Measurements from ENCODE around the gene MATCAP1. TPM values are rescaled to one million over a fixed set of nuclear protein-coding genes. Genes with fewer than 3 reads are reported as not detected.

Gene MATCAP1
- total RNA-seq, 4 donors from 2014 or later: 6.7 to 37.4 (median 19.2) TPM

- Histone ChIP-seq H3K9me3 (no peaks in the 10 kb centered on the region), H3K4me3 (no peak overlapping the region), H3K36me3 (peaks cover 0 to 59% of the 10 kb centered on the region in 2 donors), H3K27me3 (no peaks in the 10 kb centered on the region), H3K4me1 (peaks cover 0 to 32% (median 10%) of the 10 kb centered on the region in 3 donors), H3K27ac (no peak overlapping the region)
- 60 to 94% methylated on average over 1 to 3 of the region's 11 CpGs for WGBS, 2 donors (ENCODE audit: low coverage in 1 of 2)
- TF ChIP-seq POLR2A (IDR thresholded peaks at IDR 0.05): no peak
- no peak for TF ChIP-seq POLR2AphosphoS5 (IDR thresholded peaks at IDR 0.05)
- TF ChIP-seq EP300 (IDR thresholded peaks at IDR 0.05): no peak
- no peak for TF ChIP-seq CTCF (IDR thresholded peaks at IDR 0.05)
- no peak for ATAC-seq
These were observed 35.0 kb downstream of the MATCAP1 start for GRCh38 chr16:67148656-67149275.

DNA sequence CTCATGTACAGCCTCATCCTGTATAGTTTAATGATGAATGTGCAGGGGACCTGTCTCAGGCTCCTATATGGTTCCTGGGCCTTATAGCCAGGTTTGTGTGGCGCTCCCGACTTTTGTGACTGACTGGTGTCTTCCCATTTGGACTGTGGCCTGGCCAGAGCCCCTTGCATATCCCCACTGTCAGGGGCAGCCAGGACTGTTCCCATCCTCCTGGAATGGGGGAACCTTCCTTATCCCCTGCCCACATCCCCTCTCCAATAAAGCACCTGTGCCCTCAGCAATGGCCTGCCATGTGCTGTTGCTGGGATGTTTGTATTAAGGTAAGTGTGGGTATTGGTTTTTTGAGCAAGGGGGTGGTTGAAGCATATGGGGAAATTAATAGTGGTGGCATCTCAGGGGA, 35.5 kb downstream of the MATCAP1 start:
- no peak overlapping the region for H3K27ac ChIP-seq
- H3K27me3 ChIP-seq: no peaks in the 10 kb centered on the region
- peaks cover 0 to 64% of the 10 kb centered on the region in 2 donors for H3K36me3 ChIP-seq
- no peak overlapping the region for H3K4me3 ChIP-seq
- no peak for ATAC-seq
- peaks cover 0 to 32% (median 10%) of the 10 kb centered on the region in 3 donors for H3K4me1 ChIP-seq
- H3K9me3 ChIP-seq: no peaks in the 10 kb centered on the region
- TF ChIP-seq CTCF (IDR thresholded peaks at IDR 0.05) (no peak), EP300 (IDR thresholded peaks at IDR 0.05) (no peak), POLR2AphosphoS5 (IDR thresholded peaks at IDR 0.05) (no peak), POLR2A (IDR thresholded peaks at IDR 0.05) (no peak)
- WGBS, 2 donors (ENCODE audit: low coverage in 1 of 2): 79 to 96% methylated on average over 2 of the region's 2 CpGs

DNA sequence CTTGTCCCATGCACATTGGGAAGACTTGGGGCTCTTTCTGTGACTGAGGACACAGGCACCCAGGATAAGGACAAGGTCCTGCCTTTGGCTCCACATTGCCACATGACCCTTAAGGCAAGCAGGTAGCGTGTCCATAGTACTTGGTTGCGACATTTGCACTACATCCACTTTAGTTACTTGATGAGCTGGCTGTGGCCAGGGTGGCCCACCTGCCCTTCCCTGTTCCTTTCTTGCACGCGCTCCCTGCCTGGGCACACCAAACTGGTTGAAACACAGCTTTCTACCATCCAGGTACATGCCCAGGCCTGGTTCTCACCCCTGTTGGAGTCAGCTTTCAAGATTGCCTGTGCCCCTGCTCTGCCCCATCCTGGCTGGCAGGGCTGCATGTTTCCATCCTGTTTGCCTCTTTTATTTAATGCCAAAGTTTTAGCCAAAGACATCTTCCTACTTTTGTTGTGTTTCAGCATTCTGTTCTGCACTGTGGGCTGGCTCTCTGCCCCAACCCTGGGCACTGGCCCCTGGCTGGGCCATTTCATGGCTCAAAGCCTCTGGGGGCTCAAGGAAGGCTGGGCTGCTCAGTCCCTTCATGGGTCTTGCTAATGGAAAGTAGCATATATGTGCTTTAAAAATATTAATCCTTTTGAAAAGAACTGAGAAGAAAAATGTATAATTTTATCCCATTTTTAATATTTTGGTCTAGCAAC, 36.2 kb downstream of the MATCAP1 start:
- 93 to 94% methylated on average over 3 to 4 of the region's 4 CpGs for WGBS, 2 donors (ENCODE audit: low coverage in 1 of 2)
- no peak for ATAC-seq
- Histone ChIP-seq H3K36me3 (peaks cover 0 to 70% of the 10 kb centered on the region in 2 donors), H3K27me3 (no peaks in the 10 kb centered on the region), H3K27ac (no peak overlapping the region), H3K4me3 (no peak overlapping the region), H3K4me1 (peaks cover 0 to 32% (median 10%) of the 10 kb centered on the region in 3 donors), H3K9me3 (no peaks in the 10 kb centered on the region)
- no peak for TF ChIP-seq POLR2A (IDR thresholded peaks at IDR 0.05)
- TF ChIP-seq EP300 (IDR thresholded peaks at IDR 0.05): no peak
- no peak for TF ChIP-seq POLR2AphosphoS5 (IDR thresholded peaks at IDR 0.05)
- no peak for TF ChIP-seq CTCF (IDR thresholded peaks at IDR 0.05)

DNA sequence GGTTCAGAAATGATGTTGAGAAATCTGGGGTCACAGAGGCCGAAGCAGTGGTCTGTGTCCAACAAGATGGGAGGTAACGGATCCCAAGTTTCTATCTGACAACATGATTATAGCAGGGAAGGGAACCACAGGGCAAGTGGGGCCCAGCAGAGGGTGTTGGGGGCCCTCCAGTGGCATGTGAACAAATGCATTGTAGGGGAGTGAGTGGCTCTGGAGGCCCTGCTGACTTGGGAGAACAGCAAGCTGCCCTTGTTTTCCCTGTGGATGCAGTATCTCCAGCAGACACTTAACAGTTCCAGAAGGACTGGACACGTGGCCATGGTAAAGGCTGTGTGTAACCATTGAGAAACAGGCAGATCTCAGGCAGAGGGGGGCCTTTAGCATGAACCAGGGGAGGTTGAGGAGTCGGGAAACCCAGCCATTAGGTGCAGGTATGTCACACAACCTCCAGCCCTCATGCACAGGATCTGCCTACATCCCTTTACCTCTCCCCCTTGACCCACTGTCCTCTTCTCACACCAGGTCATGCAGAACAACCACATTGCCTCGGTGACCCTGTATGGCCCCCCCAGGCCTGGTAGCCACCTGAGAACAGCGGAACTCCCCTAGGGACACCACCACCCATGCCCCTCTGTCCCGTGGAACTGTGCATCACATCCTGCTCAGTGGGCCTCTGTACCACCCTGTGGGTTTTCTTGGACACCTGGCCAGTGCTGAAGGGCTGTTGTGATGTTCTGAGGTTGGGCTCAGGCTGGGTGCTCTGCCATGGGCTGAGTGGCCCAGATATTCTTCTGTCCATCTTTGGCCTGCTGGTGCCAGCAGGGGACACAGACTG, 37.0 kb downstream of the MATCAP1 start:
- Histone ChIP-seq H3K27me3 (no peaks in the 10 kb centered on the region), H3K4me1 (peaks cover 0 to 31% (median 10%) of the 10 kb centered on the region in 3 donors), H3K9me3 (no peaks in the 10 kb centered on the region), H3K27ac (no peak overlapping the region), H3K4me3 (no peak overlapping the region), H3K36me3 (peaks cover 0 to 79% of the 10 kb centered on the region in 2 donors)
- TF ChIP-seq POLR2A (IDR thresholded peaks at IDR 0.05) (no peak), EP300 (IDR thresholded peaks at IDR 0.05) (no peak), POLR2AphosphoS5 (IDR thresholded peaks at IDR 0.05) (no peak), CTCF (IDR thresholded peaks at IDR 0.05) (no peak)
- WGBS, 2 donors (ENCODE audit: low coverage in 1 of 2): 66 to 87% methylated on average over 2 to 6 of the region's 7 CpGs
- no peak for ATAC-seq
